Colonic mucosa (tissue), 4 donors: Measurements from ENCODE around the gene DIPK1C. TPM values are rescaled to one million over a fixed set of nuclear protein-coding genes. Genes with fewer than 3 reads are reported as not detected.

Experiments used
- DNase-seq: peaks from one replicate; pipeline ENCODE4 v3.0.0-alpha.2; 2020
- H3K27ac ChIP-seq: fragments of 200-600 bp; one replicate; pipeline ENCODE4 v1.8.0; 2021
- H3K27me3 ChIP-seq: fragments of 200-600 bp; one replicate; pipeline ENCODE4 v1.8.0; 2021
- H3K36me3 ChIP-seq: fragments of 200-600 bp; one replicate; pipeline ENCODE4 v1.8.0; 2021
- H3K4me1 ChIP-seq: fragments of 200-600 bp; one replicate; pipeline ENCODE4 v1.8.0; 2021; ENCODE audit warnings: mild to moderate bottlenecking
- H3K4me3 ChIP-seq: fragments of 200-600 bp; one replicate; pipeline ENCODE4 v1.8.0; 2021
- H3K9ac ChIP-seq, 2 donors: one replicate each; pipeline ENCODE4 v1.7.0; 2013; ENCODE audit warnings: control low read depth in 2 of 2, low read depth in 2 of 2, low read length in 2 of 2
- H3K9me3 ChIP-seq: fragments of 200-600 bp; one replicate; pipeline ENCODE4 v1.8.0; 2021
- CTCF ChIP-seq: fragments of 200-600 bp; IDR thresholded peaks from one replicate; pipeline ENCODE4 v1.8.0; 2022; ENCODE audit warnings: antibody characterized with exemption, mild to moderate bottlenecking
- intact Hi-C: fragments of 100-400 bp; cut with DNase I; formaldehyde crosslinking; loops from one replicate; pipeline ENCODE4 v1.14.1; 2022
- total RNA-seq, 2 donors: library from RNA; stranded (reverse); fragmentation: NEBNext Ultra II Directional in 1 of 2; extraction: Animal tissue kit (Norgen Biotek cat#: 25700) in 1 of 2; gene quantifications; one replicate each; pipeline ENCODE4 v1.2.1, GENCODE V29; 2021
- donor health status: healthy.
- donor health status: DM: no; HTN: no; CAD: no.
- donor health status: DM: no; HTN: no; CAD: no.

DIPK1C gene
- total RNA-seq, 2 donors from 2014 or later: 0.24 TPM; not detected in 1

- no peak for DNase-seq
- intact Hi-C loops: no loop called here
- TF ChIP-seq CTCF: no peak
Observed at GRCh38 chr18:74414953-74415515, 42.1 kb downstream of the DIPK1C start.

GRCh38 chr18:74413836-74414235, 43.3 kb downstream of the DIPK1C start:
- H3K9ac ChIP-seq: no peak overlapping the region
- no peak overlapping the region for H3K27ac ChIP-seq
- no peak for DNase-seq
- H3K9me3 ChIP-seq: no peaks in the 10 kb centered on the region
- H3K27me3 ChIP-seq: no peaks in the 10 kb centered on the region
- no peak overlapping the region for H3K4me3 ChIP-seq
- H3K36me3 ChIP-seq: no peaks in the 10 kb centered on the region
- no peaks in the 10 kb centered on the region for H3K4me1 ChIP-seq
- intact Hi-C loops: no loop called here
- no peak for TF ChIP-seq CTCF

More at GRCh38 chr18:74414953-74415515, 42.1 kb downstream of the DIPK1C start:
- no peaks in the 10 kb centered on the region for H3K36me3 ChIP-seq
- H3K9ac ChIP-seq: no peak overlapping the region
- no peak overlapping the region for H3K27ac ChIP-seq
- no peaks in the 10 kb centered on the region for H3K9me3 ChIP-seq
- H3K4me3 ChIP-seq: no peak overlapping the region
- H3K27me3 ChIP-seq: no peaks in the 10 kb centered on the region
- H3K4me1 ChIP-seq: no peaks in the 10 kb centered on the region

- H3K9me3 ChIP-seq: no peaks in the 10 kb centered on the region
- no peaks in the 10 kb centered on the region for H3K27me3 ChIP-seq
- H3K9ac ChIP-seq: no peak overlapping the region
- intact Hi-C loops: no loop called here
- DNase-seq: no peak
- H3K4me3 ChIP-seq: no peak overlapping the region
- no peaks in the 10 kb centered on the region for H3K4me1 ChIP-seq
- no peak for TF ChIP-seq CTCF
- H3K36me3 ChIP-seq: no peaks in the 10 kb centered on the region
- no peak overlapping the region for H3K27ac ChIP-seq
Observed at GRCh38 chr18:74412116-74412880, 44.8 kb downstream of the DIPK1C start.

- Histone ChIP-seq H3K27me3 (no peaks in the 10 kb centered on the region), H3K4me3 (no peak overlapping the region), H3K4me1 (no peaks in the 10 kb centered on the region), H3K9ac (no peak overlapping the region), H3K36me3 (no peaks in the 10 kb centered on the region), H3K9me3 (no peaks in the 10 kb centered on the region), H3K27ac (no peak overlapping the region)
- no peak for DNase-seq
- no peak for TF ChIP-seq CTCF
- intact Hi-C loops: no loop called here
Observed at GRCh38 chr18:74411475-74411874, 45.6 kb downstream of the DIPK1C start.

- intact Hi-C loops: no loop called here
- no peak overlapping the region for H3K4me3 ChIP-seq
- no peaks in the 10 kb centered on the region for H3K36me3 ChIP-seq
- H3K27me3 ChIP-seq: no peaks in the 10 kb centered on the region
- TF ChIP-seq CTCF: no peak
- H3K4me1 ChIP-seq: no peaks in the 10 kb centered on the region
- H3K27ac ChIP-seq: no peak overlapping the region
- DNase-seq: no peak
- H3K9me3 ChIP-seq: no peaks in the 10 kb centered on the region
- H3K9ac ChIP-seq: no peak overlapping the region
Observed at GRCh38 chr18:74410441-74410992, 46.6 kb downstream of the DIPK1C start.
